NK-92 (cell line): ENCODE results near the gene KIF9.
"Not testable (repeated sequence)": the region's sequence is repeated elsewhere in the genome, so short reads cannot be mapped to it uniquely, and the experiment has no call there.

Experiments used
- DNase-seq: peaks from one replicate; lab custom pipeline; 2025; ENCODE audit not compliant: unreplicated experiment; lab: John Stamatoyannopoulos, UW

The KIF9 gene

DNA sequence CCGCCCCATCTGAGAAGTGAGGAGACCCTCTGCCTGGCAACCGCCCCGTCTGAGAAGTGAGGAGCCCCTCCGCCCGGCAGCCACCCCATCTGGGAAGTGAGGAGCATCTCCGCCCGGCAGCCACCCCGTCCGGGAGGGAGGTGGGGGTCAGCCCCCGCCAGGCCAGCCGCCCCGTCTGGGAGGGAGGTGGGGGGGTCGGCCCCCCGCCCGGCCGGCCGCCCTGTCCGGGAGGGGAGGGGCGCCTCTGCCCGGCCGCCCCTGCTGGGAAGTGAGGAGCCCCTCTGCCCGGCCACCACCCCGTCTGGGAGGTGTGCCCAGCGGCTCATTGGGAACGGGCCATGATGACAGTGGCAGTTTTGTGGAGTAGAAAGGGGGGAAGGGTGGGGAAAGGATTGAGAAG lies 26.3 kb downstream of the KIF9 start:
- DNase-seq: not testable (repeated sequence)

DNA sequence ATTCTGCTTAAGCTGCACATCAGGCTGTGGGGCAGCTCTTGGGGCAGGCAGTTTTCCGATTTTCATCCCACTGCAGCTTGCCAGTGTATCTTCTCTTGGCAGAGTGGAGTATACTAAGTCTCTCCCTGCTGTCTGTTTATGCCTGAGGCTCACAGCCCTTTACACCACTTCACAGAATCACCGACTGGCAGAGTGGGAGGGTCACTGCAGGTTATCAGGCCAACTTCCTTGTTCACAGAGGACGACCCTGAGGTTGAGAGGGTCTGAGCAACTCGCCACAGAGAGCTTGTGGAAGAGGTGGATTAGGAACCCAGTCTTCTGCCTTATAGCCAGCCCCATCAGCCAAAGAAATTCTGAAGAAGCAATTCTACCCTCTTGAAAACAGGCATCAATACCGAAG lies 30.9 kb downstream of the KIF9 start:
- no peak for DNase-seq

DNA sequence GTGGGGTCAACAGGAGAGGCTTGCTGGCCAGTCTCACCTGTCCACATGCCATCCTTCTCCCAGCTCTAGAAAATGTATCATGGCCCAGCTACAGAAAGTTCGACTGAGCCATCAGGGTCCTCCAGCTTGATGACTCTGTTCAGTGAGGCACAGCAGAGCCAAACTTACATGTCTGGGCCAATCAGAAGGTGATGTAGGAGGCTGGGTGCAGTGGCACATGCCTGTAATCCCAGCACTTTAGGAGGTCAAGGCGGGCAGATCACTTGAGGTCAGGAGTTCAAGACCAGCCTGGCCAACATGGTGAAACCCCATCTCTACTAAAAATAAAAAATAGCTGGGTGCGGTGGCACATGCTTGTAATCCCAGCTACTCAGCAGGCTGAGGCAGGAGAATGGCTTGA lies 31.5 kb downstream of the KIF9 start:
- DNase-seq: not testable (repeated sequence)

DNA sequence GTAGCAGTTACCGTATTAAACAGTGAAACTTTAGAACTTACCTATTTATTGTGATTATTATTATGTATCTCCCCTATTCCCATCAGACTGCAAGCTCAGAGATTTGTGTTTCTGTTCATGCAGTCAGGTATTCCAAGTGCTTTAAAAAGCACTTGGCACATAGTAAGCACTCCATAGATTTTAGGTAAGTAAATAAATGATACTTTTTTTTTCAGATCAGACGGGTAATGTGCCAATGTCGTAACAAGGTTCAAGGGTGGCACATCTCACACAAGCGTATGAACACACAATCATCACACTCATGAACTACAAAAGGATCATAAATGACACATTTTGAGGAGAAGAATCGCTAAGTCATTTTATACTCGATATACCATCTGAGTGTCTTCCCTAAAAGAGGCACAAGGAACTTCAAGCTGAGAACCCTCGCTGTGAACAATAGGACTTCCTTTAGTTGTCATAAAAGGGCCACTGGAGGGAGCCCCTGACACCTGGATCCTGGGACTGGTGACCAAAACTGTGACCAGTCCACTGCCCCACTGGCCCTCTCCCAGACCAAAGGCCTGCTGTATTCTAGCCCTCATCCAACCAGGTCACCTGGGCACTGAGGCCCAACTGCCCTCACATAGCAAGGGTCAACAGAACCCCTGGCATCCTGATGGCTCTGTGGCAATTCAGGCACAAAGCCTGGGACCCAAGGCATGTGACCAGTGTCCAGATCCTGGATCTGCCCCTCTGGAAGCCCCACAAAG lies 32.1 kb downstream of the KIF9 start:
- DNase-seq: no peak

DNA sequence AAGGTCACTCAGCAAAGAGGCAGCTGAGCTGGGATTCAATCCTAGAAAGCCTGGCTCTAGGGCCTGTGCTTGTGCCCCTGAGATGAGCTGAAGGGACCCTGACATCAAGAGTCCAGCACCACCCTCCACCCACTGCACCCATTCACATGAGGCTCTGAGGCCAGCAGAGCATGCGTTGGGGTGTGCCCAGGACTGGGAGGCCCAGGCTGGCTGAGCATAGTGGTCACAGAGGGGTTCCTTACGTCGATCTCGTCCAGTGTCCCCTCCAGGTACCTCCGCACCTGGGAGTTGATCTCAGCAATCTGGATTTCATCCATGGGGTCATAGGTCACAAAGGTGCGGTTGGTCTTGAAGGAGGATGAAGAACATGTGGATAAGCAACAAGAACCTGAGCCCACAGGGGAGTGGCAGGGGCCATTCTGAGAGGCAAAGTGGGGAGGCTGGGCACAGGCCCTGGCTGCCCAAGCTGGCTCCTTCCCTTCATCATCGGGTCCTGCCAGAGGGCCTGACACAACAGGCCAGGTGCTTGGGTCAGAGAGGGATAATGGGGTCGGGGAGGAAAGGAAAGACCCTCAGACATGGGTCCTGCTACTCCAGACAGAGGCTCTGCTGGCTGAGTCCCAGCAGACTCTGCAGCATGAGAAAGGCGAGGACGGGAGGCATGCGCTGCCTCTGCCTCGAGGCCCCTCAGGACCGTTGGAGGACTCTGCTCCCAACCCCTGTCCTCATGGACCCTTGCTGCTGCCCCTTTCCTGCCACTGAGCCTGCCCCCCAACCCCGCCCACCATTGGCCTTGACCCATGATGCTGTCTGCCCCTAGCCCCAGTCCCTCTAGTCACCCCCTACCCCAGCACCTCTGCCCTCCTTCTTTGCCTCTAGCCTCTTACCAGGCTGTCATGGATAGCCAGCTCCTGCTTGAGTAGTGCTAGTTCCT lies 35.2 kb downstream of the KIF9 start:
- DNase-seq: no peak

DNA sequence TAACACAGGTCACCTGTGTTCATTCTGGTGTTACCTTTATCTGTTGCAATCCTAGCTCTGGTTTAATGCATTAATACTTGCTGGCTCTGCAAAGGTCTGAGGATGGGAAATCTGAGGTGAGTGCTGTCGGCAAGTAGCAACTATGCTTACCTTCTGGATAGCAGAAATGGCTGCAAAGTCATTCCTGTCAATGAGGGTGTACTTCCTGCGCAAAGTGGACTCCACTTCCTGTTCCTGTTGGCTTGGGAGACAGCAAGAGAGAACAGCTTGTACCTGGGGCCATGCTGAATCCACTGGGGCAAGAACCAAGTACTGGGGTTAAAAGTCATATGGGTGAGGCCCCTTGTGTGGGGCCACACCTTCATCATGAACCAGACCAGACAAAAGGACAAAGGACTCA lies 37.3 kb downstream of the KIF9 start:
- no peak for DNase-seq

DNA sequence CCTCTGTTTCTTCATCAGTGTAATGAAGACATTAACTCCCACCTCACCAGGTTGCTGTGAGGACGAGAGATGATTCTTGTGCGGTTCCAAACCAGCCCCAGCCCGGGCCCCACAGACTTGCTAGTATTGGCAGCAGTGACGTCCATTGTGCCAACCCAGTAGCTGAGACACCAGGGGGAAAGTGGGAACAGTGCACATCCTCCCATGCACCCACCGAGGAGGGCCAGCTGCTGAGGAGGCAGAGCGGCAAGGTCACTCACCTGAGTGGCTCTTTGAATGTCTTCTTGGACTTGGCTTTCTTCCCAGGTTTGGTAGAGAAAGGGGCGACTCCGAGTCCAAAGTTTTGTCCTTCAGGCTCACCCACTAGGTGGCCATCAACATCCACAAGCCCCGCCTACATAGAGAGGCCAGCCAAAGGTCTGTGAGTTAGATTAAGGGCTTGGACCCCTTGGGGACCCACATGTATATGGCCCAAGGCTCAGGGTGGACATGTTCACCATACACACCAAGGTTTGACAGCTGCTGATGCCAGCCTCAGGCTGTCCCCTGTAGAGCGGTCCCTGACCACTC lies 38.0 kb downstream of the KIF9 start:
- DNase-seq: no peak

DNA sequence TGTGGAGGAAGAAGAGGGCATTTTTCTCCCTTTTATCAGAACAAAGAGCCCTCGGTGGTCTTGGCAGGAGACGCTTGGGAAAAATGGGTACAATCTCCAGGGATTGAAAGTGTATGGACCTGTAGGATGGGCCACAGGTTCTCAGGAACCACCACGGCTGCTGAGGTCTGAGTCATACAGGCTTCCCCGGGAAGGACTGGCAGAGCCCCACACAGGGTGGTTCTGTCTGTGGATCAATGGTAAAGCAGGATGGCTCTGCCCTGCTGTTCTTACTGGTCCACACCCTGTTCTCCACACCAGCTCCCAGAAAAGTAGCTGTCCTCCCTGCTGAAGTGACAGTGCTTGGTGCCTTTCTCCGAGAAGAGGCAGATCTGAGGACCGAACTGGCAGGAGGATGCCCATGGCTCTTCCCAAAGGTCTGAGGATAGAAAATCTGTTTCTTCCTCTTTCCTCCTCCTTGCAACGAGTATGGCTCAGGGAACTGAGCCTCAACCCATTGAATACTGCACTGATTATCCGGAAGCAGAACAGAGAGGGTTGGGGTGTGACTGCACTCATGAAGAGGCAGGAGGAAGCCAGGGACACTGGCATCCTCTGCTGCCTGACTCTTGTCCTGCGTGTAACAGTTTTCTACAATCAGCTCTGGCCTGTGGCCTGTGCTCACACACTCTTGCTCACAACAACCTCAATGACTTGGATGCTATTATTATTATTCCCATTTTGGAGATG lies 39.0 kb downstream of the KIF9 start:
- DNase-seq: no peak

DNA sequence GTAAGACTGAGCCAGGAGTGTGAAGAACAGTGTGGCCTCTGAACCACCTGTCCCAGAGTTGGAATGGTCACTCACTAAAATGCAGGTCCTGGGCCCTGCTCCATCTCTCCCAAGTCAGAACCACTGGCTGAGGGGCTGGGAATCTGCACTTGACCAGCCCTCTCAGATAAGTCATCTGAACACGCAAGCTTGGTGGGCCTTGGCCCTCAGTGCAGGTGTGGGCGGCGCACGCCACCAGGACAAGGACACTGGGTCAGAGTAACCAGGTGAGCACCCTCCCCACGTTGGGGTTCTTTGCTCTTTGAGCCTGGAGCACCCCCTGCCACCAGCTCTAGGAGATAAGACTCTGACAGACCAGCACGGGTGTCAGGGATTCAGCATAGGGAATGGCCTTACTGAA lies 42.7 kb downstream of the KIF9 start:
- DNase-seq: no peak

DNA sequence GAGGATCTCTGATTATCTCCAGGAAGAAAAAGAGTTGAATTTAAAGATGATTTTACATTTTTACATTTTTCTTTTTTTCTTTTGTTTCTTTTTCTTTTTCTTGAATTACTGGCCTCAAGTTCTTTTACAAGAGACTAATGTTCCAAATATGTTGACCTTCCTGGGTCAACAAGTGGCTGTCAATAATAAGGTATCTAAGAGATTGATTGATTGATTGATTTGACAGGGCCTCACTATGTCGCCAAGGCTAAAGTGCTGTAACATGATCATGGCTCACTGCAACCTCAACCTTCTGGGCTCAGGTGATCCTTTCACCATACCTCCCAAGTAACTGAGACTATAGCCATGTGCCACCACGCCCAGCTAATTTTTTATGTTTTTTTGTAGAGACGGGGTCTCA lies 44.6 kb downstream of the KIF9 start:
- DNase-seq: no peak

DNA sequence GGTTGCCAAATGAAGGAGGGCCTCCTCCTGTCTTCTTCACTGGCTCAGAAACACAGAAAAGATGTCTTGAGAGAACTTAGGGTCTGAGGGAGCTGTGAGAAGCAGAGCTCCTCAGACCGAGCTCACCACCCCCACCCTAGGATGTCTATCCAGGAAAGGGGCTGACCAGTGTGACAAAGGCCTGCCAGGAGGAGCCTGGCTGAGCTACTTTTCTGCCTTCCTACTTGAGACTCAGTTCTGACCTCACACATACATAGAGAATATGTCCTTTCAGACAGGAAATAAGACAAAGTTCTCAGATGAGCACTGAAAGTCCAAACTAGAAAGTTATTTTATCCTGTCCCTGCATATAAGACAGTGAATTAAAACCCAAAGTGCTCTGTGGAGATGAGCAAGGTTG lies 54.5 kb downstream of the KIF9 start:
- no peak for DNase-seq

DNA sequence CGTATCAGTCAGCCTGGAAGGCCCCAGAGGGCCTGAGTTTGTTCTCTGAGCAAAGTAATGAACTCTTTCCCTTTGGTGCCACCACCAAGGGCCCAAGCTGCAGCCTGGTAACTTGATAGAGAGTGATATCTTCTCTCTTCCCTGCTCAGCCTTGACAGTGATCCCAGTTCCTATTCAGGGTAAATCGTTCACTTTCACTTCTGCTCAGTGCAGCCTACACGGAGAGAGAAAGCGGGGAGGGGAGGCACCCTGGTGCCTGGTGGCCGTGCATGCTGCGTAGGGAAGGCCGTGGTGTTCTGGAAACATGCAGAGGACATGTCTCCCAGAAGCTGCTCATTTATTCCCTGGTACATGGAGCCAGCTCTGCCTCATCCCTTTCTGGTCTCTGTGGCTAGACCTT lies 54.9 kb downstream of the KIF9 start:
- DNase-seq: no peak

DNA sequence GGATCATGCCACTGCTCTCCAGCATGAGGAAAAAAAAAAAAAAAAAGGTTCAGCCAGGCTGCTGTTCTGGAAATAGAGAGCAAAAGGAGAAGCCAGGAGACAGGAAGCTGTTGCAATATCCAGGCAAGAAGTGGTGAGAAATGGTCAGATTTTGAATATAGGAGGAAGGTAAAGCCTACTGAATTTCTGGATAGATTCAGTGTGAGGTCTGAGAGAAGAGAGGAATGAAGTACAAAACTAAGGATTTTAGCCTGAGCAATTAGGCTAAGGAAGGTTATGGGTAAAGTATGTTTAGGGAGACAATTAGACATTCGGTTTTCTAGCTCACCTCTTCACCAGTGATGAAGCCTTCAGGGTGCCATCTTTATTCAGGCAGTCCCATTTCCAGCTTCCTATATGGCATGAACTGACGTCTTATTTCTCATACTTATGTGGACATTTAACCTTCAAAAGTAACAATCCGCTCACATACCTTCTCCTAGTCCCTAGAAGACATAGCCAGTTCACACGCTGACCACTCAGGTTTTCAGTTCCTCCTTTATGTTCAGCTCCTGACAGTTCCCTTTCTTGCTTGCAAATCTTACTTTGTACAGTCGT lies 57.2 kb downstream of the KIF9 start:
- no peak for DNase-seq

DNA sequence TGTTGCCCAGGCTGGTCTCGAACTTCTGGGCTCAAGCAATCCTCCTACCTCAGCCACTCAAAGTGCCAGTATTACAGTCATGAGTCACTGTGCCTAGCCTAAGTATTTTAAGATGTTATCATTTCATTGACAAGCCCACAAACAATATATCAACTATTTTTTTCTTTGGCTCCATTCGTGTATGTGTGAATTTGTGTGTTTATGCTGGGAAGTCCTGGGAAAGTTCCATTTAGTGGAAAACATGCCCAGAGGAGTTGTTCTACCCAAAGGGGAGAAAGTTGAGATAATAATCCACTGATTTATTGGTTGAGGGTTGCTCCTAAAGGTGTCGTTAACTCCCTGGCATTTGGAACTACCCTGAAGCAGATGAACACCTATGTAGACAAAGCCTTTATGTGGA lies 58.8 kb downstream of the KIF9 start:
- DNase-seq: no peak

DNA sequence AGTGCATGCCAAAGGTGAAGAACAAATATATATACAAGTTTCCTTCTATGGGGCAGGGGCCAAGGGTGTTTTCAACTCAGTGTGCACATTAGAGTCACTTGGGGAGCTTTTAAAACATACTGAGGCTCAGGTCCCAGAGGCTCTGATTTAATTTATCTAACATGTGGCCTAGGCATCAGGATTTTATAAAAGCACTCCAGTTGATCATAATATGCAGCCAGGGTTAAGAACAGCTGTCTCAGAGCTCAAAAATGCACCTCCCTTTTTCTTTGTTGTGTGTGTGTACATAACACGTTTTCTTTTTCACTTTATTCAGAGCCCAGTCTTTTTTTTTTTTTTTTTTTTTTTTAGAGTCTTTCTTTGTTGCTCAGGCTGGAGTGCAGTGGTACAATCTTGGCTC lies 60.8 kb downstream of the KIF9 start:
- DNase-seq: no peak

DNA sequence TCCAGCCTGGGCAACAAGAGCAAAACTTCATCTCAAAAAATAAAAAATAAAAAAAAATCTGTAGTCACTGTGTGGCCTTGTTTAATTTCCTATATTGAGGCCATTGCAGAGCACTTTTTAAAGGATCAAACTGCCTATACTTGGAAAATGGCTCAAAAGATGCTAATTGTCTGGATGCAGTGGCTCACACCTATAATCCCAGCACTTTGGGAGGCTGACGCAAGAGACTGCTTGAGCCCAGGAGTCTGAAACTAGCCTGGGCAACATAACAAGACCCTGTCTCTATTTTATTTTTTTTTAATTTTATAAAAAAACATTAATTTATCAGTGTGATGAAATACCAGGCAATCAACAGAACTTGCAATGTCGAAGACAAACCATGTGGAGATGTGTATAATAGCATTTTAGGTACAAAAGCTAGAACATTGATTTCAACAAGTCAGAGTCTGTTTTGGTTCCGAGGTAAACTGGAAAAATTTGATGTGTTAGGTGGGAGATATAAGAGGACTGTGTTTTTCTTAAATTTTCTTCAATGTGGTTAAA lies 71.7 kb downstream of the KIF9 start:
- DNase-seq: no peak

DNA sequence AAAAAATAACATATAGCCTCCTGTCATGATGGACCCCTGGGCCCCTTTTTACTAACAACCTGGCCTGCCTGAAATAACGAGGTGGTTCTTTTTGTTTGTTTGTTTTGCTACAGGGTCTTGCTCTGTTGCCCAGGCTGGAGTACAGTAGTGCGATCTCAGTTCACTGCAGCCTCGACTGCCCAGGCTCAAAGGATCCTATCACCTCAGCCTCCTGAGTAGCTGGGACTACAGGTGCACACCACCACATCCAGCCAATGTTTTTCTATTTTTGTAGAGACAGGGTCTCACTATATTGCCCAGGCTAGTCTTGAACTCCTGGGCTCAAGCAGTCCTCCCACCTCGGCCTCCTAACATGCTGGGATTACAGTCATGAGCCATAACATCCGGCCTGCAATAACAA lies 76.6 kb downstream of the KIF9 start:
- DNase-seq: not testable (repeated sequence)

DNA sequence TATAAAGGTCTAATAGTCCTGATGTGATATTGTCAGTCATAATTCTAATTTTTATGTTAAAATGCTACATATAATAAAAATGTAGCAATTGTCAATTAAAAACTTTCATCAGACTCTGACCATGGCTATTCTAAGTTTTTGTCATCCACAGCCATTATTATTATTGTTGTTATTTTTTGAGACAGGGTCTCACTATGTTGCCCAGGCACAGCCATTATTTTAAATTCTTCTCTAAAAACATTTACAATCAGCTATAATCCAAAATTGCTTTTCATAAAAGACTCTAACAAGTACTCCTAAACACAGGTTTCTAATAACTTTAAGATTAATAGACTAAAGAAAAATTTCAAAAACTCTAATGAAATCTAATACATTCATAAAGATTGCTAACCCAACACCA lies 77.7 kb downstream of the KIF9 start:
- no peak for DNase-seq

DNA sequence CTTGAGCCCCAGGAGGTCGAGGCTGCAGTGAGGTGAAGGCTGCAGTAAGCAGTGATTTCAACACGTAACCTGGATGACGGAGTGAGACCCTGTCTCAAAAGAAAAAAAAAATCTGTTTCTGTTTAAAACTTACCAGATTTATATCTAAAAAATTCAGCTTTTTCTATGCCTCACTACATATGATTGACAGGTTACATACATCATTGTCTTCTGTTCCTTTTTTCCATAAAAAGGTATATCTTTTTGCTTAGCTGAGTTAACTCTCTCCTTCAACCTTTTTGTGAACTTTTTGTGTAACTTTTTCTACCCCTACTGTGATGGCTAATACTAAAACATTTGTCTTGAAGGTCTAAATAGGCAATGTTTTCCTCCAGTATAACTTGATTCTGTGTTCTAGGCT lies 80.1 kb downstream of the KIF9 start:
- DNase-seq: no peak

DNA sequence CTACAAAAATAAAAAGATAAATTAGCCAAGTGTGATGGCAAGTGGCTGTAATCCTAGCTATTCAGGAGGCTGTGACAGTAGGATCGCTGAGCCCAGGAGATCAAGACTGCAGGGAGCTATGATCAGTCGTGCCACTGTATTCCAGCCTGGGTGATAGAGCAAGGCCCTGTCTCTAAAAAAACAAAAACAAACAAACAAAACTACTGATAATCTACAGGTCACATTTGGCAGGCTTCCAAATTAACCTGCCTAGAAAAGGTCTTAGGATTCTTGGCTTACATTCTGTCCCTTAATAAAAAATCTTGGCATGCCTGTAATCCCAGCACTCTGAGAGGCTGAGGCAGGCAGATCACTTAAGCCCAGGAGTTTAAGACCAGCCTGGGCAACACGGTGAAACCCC lies 85.3 kb downstream of the KIF9 start:
- no peak for DNase-seq

DNA sequence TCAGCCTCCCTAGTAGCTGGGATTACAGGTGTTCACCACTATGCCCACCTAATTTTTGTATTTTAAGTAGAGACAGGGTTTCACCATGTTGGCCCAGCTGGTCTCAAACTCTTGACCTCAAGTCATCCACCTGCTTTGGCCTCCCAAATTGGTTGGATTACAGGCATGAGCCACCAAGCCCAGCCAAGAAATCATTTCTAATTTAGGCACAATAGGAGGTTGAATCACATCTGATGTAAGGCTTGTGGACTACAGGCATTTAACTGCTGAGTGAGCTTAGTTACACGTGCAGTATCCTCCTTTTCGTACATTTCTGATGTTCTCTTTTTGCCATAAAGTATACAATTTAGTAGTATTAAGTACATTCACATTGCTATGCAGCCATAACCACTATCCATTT lies 87.6 kb downstream of the KIF9 start:
- DNase-seq: no peak
